ENCODE measurements around the gene SLC2A5. TPM values are rescaled to one million over a fixed set of nuclear protein-coding genes. Genes with fewer than 3 reads are reported as not detected.
"Not testable (repeated sequence)": the region's sequence is repeated elsewhere in the genome, so short reads cannot be mapped to it uniquely, and the experiment has no call there.

The SLC2A5 gene
- total RNA-seq, 1 donor from 2014 or later: not detected

GRCh38 chr1:9004700-9005394 lies 64.6 kb downstream of the SLC2A5 start:
- H3K4me3 Mint-ChIP-seq: no peak overlapping the region
- peaks cover 2% of the 10 kb centered on the region for H3K27me3 Mint-ChIP-seq
- intact Hi-C loops (cut with micrococcal nuclease): loop anchor here (1.0 to 2.0 kb wide), 3 partner anchors 16 to 148 kb away; no protein-coding TSS in a partner anchor
- peaks cover 7% of the 10 kb centered on the region for H3K4me1 Mint-ChIP-seq
- no peaks in the 10 kb centered on the region for H3K36me3 Mint-ChIP-seq (ENCODE audit: low read depth)
- H3K9me3 Mint-ChIP-seq: no peaks in the 10 kb centered on the region
- peak; percentile 97 for DNase-seq
- no peak overlapping the region for H3K27ac Mint-ChIP-seq

GRCh38 chr1:9004031-9004699 lies 65.3 kb downstream of the SLC2A5 start:
- DNase-seq: peak; percentile 62
- Mint-ChIP-seq H3K9me3 (no peaks in the 10 kb centered on the region), H3K4me1 (peaks cover 5% of the 10 kb centered on the region), H3K27ac (no peak overlapping the region), H3K36me3 (ENCODE audit: low read depth) (no peaks in the 10 kb centered on the region), H3K27me3 (peaks cover 6% of the 10 kb centered on the region), H3K4me3 (no peak overlapping the region)
- intact Hi-C loops (cut with micrococcal nuclease): loop anchor here (2.0 kb wide), 2 partner anchors 15 to 147 kb away; no protein-coding TSS in a partner anchor

GRCh38 chr1:9002215-9002560 lies 67.2 kb downstream of the SLC2A5 start:
- H3K27ac Mint-ChIP-seq; H3K4me1 Mint-ChIP-seq; H3K27me3 Mint-ChIP-seq; DNase-seq; intact Hi-C loops (cut with micrococcal nuclease); H3K36me3 Mint-ChIP-seq (ENCODE audit: low read depth); H3K4me3 Mint-ChIP-seq; H3K9me3 Mint-ChIP-seq: not testable (repeated sequence)

- H3K27me3 Mint-ChIP-seq; H3K9me3 Mint-ChIP-seq; H3K27ac Mint-ChIP-seq; intact Hi-C loops (cut with micrococcal nuclease); DNase-seq; H3K4me1 Mint-ChIP-seq; H3K4me3 Mint-ChIP-seq; H3K36me3 Mint-ChIP-seq (ENCODE audit: low read depth): not testable (repeated sequence)
Measured at GRCh38 chr1:9001534-9002214, 67.8 kb downstream of the SLC2A5 start.

- intact Hi-C loops (cut with micrococcal nuclease); H3K9me3 Mint-ChIP-seq; H3K36me3 Mint-ChIP-seq (ENCODE audit: low read depth): not testable (repeated sequence)
Measured at GRCh38 chr1:8993962-8994675, 75.3 kb downstream of the SLC2A5 start.

GRCh38 chr1:8992936-8993687 lies 76.3 kb downstream of the SLC2A5 start:
- peaks cover 6% of the 10 kb centered on the region for H3K27me3 Mint-ChIP-seq
- H3K9me3 Mint-ChIP-seq: no peaks in the 10 kb centered on the region
- DNase-seq: no peak
- peaks cover 26% of the 10 kb centered on the region for H3K4me1 Mint-ChIP-seq
- H3K27ac Mint-ChIP-seq: no peak overlapping the region
- peaks cover 1% of the 10 kb centered on the region for H3K36me3 Mint-ChIP-seq (ENCODE audit: low read depth)
- H3K4me3 Mint-ChIP-seq: no peak overlapping the region
- intact Hi-C loops (cut with micrococcal nuclease): no loop called here

More at GRCh38 chr1:8993962-8994675, 75.3 kb downstream of the SLC2A5 start:
- not testable (repeated sequence) for H3K27me3 Mint-ChIP-seq, H3K27ac Mint-ChIP-seq, DNase-seq, H3K4me3 Mint-ChIP-seq
- peaks cover 25% of the 10 kb centered on the region for H3K4me1 Mint-ChIP-seq

- peak overlapping the region; percentile 70 for H3K27ac Mint-ChIP-seq
- H3K4me3 Mint-ChIP-seq: peak overlapping the region; percentile 14
- peaks cover 47% of the 10 kb centered on the region for H3K4me1 Mint-ChIP-seq
- peaks cover 1% of the 10 kb centered on the region for H3K36me3 Mint-ChIP-seq (ENCODE audit: low read depth)
- H3K9me3 Mint-ChIP-seq: no peaks in the 10 kb centered on the region
- H3K27me3 Mint-ChIP-seq: no peaks in the 10 kb centered on the region
- peak; percentile 73 for DNase-seq
- intact Hi-C loops (cut with micrococcal nuclease): loop anchor here (2.0 to 5.0 kb wide), 5 partner anchors 15 to 118 kb away; partner anchors contain the start of gene CA6
Measured at GRCh38 chr1:8989821-8990220, 79.6 kb downstream of the SLC2A5 start.

- H3K36me3 Mint-ChIP-seq (ENCODE audit: low read depth): peaks cover 1% of the 10 kb centered on the region
- no peaks in the 10 kb centered on the region for H3K9me3 Mint-ChIP-seq
- no peak for DNase-seq
- H3K27me3 Mint-ChIP-seq: no peaks in the 10 kb centered on the region
- intact Hi-C loops (cut with micrococcal nuclease): loop anchor here (2.0 to 5.0 kb wide), 5 partner anchors 16 to 117 kb away; partner anchors contain the start of gene CA6
- H3K27ac Mint-ChIP-seq: no peak overlapping the region
- peaks cover 50% of the 10 kb centered on the region for H3K4me1 Mint-ChIP-seq
- no peak overlapping the region for H3K4me3 Mint-ChIP-seq
Measured at GRCh38 chr1:8989061-8989460, 80.4 kb downstream of the SLC2A5 start.

- Mint-ChIP-seq H3K4me3 (no peak overlapping the region), H3K27me3 (no peaks in the 10 kb centered on the region), H3K9me3 (no peaks in the 10 kb centered on the region), H3K4me1 (peaks cover 55% of the 10 kb centered on the region), H3K36me3 (ENCODE audit: low read depth) (peaks cover 1% of the 10 kb centered on the region), H3K27ac (peak overlapping the region; percentile 15)
- no peak for DNase-seq
- intact Hi-C loops (cut with micrococcal nuclease): loop anchor here (1.0 to 5.0 kb wide), 6 partner anchors 16 to 116 kb away; partner anchors contain the start of gene CA6
Measured at GRCh38 chr1:8988618-8988967, 80.8 kb downstream of the SLC2A5 start.

GRCh38 chr1:8987881-8988617 lies 81.4 kb downstream of the SLC2A5 start:
- H3K4me1 Mint-ChIP-seq: peaks cover 57% of the 10 kb centered on the region
- peak; percentile 93 for DNase-seq
- H3K9me3 Mint-ChIP-seq: no peaks in the 10 kb centered on the region
- peak overlapping the region; percentile 89 for H3K27ac Mint-ChIP-seq
- H3K36me3 Mint-ChIP-seq (ENCODE audit: low read depth): peaks cover 1% of the 10 kb centered on the region
- no peaks in the 10 kb centered on the region for H3K27me3 Mint-ChIP-seq
- peak overlapping the region; percentile 65 for H3K4me3 Mint-ChIP-seq
- intact Hi-C loops (cut with micrococcal nuclease): loop anchor here (1.0 to 5.0 kb wide), 6 partner anchors 17 to 116 kb away; partner anchors contain the start of gene CA6

- Mint-ChIP-seq H3K36me3 (ENCODE audit: low read depth) (no peaks in the 10 kb centered on the region), H3K27ac (peak overlapping the region; percentile 95), H3K9me3 (no peaks in the 10 kb centered on the region), H3K4me3 (peak overlapping the region; percentile 81), H3K4me1 (peaks cover 49% of the 10 kb centered on the region), H3K27me3 (no peaks in the 10 kb centered on the region)
- intact Hi-C loops (cut with micrococcal nuclease): loop anchor here (5.0 kb wide), 2 partner anchors 40 to 115 kb away; partner anchors contain the start of gene CA6
- peak; percentile 74 for DNase-seq
Measured at GRCh38 chr1:8986814-8987190, 82.6 kb downstream of the SLC2A5 start.

Data from activated CD4-positive, alpha-beta T cell treated with anti-CD3 and anti-CD28 coated beads, Interleukin-2, amount 10 ng/mL, durations not matched to agents 24 days and 14 days (primary cell).